A549 (cell line): ENCODE data around the gene SIDT1.

Source experiments
- CTCF ChIP-seq: fragments of >200 bp; sonication (Bioruptor Twin); formaldehyde crosslinking; IDR thresholded peaks from 3 replicates; pipeline ENCODE4 v1.5.1; 2016
- MAZ ChIP-seq: fragments of 150-350 bp; IDR thresholded peaks from 2 replicates; pipeline ENCODE4 v1.6.1; 2014; ENCODE audit warnings: antibody characterized with exemption, low read depth, low read length, borderline replicate concordance
- PHF8 ChIP-seq: fragments of 200-600 bp; sonication (generic); IDR thresholded peaks from 2 replicates; pipeline ENCODE4 v1.6.1; 2016; ENCODE audit warnings: low read depth, mild to moderate bottlenecking, antibody characterized with exemption, moderate library complexity, borderline replicate concordance
- RAD21 ChIP-seq, 2 experiments: fragments of >200 bp in 1 of 2; sonication (Bioruptor Twin) in 1 of 2; formaldehyde crosslinking in 1 of 2; IDR thresholded peaks in 1 of 2; conservative IDR thresholded peaks in 1 of 2; 2 replicates in 1 of 2; 3 replicates in 1 of 2; pipeline ENCODE4 v1.6.1; 2012 to 2018; ENCODE audit warnings: inconsistent platforms in 1 of 2

DNA sequence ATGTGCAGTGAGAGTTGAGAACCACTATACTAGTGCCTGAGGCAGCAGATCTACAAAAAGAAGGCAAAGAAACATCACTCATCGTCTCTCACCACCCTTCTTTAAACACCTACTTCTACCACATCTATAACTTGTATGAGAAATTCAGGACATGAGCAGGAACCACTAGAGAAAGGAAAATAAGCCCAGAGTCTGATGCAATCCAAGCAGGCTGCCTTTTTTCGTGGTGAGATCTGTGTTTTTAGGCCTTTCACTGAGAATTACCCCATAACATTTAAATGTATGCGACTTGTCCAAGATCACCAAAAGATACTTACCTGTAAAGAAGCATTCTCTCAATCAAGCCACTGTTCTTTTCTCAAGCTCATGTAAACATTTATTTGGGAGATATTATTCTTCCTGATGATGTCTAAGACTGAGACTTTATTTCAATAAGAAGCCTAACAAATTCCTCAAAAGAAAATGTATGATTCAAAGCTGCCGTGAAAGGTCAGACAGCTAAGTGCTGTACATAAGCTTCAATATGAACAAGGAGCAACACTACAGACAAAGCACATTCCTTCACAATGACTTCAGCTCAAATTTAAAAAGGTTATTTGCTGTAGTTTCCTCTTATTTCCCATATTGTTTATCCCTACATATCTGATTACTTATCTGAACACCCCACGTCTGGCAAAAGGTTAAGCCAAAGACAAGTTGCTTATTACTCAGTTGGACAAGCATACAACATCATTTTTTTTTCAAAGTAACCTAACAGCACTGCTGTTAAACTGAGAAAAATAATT, 33.9 kb upstream of the SIDT1 start:
- TF ChIP-seq CTCF: no peak
- no peak for TF ChIP-seq RAD21 (conservative IDR thresholded peaks at IDR 0.05 in 1 of 2, IDR thresholded peaks at IDR 0.05 in 1 of 2)
- TF ChIP-seq MAZ: no peak
- TF ChIP-seq PHF8: no peak
